PC-9 (cell line): ENCODE data around the gene SIGLEC12.

Experiments
- EZH2 ChIP-seq: fragments of 200-600 bp; sonication (generic); IDR thresholded peaks from 2 replicates; pipeline ENCODE4 v1.8.0; 2017; ENCODE audit warnings: antibody characterized with exemption, low read depth
- TF ChIP-seq, protein P1 (sequence below): fragments of 200-600 bp; sonication (generic); conservative IDR thresholded peaks from 2 replicates; pipeline ENCODE4 v1.6.1; 2017; ENCODE audit warnings: mixed run types, antibody characterized with exemption, mild to moderate bottlenecking, moderate library complexity

DNA sequence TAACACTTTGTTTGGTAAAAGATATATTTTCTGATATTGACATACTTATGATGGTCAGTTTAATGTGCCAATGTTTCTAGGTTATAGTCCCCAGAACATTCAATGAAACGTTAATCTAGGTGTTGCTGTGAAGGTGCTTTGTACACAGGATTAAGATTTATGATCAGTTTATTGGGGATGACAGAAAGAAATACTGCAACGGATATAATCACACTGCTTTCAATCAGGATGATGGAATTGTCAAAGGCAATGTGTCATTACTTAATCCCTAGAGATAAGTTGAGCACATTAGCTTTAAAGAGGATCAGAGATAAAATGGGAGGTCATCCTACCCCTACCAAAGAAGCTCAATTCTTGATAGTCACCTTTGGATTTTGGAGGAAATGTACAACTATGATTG is 12.4 kb upstream of the SIGLEC12 start:
- TF ChIP-seq, protein P1, sequence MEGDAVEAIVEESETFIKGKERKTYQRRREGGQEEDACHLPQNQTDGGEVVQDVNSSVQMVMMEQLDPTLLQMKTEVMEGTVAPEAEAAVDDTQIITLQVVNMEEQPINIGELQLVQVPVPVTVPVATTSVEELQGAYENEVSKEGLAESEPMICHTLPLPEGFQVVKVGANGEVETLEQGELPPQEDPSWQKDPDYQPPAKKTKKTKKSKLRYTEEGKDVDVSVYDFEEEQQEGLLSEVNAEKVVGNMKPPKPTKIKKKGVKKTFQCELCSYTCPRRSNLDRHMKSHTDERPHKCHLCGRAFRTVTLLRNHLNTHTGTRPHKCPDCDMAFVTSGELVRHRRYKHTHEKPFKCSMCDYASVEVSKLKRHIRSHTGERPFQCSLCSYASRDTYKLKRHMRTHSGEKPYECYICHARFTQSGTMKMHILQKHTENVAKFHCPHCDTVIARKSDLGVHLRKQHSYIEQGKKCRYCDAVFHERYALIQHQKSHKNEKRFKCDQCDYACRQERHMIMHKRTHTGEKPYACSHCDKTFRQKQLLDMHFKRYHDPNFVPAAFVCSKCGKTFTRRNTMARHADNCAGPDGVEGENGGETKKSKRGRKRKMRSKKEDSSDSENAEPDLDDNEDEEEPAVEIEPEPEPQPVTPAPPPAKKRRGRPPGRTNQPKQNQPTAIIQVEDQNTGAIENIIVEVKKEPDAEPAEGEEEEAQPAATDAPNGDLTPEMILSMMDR, result no peak
- no peak for TF ChIP-seq EZH2
